Psoas muscle (tissue), 8 donors: ENCODE data around the gene HNRNPR. TPM values are rescaled to one million over a fixed set of nuclear protein-coding genes. Genes with fewer than 3 reads are reported as not detected.

Experiments
- ATAC-seq, 4 donors: fragments of 200-7000 bp; cut with Tn5 transposase; one replicate each; pipeline ENCODE4 v1.9.1; 2020; ENCODE audit warnings: moderate library complexity in 3 of 4, mild to moderate bottlenecking in 2 of 4
- DNase-seq, 2 donors: peaks; one replicate each; pipeline ENCODE4 v3.0.0-alpha.2; 2020
- H3K27ac ChIP-seq: fragments of 200-600 bp; one replicate; pipeline ENCODE4 v1.8.0; 2022
- H3K27me3 ChIP-seq, 3 donors: fragments of 200-600 bp in 1 of 3; one replicate each; pipeline versions ENCODE4 v1.6.1 to v1.8.0; 2013 to 2022; ENCODE audit warnings: low read length in 2 of 3, mild to moderate bottlenecking in 2 of 3, moderate library complexity in 1 of 3; ENCODE audit not compliant: insufficient read depth in 3 of 3
- H3K36me3 ChIP-seq, 2 donors: fragments of 200-600 bp in 1 of 2; one replicate each; pipeline versions ENCODE4 v1.6.1 to v1.8.0; 2013 to 2022; ENCODE audit warnings: low read depth in 1 of 2, mild to moderate bottlenecking in 1 of 2, moderate library complexity in 1 of 2; ENCODE audit not compliant: insufficient read depth in 1 of 2
- H3K4me1 ChIP-seq: fragments of 200-600 bp; one replicate; pipeline ENCODE4 v1.8.0; 2022
- H3K4me3 ChIP-seq: fragments of 200-600 bp; one replicate; pipeline ENCODE4 v1.8.0; 2022; ENCODE audit warnings: mild to moderate bottlenecking
- H3K9me3 ChIP-seq: fragments of 200-600 bp; one replicate; pipeline ENCODE4 v1.8.0; 2022
- CTCF ChIP-seq: fragments of 200-600 bp; IDR thresholded peaks from one replicate; pipeline ENCODE4 v1.8.0; 2022; ENCODE audit warnings: antibody characterized with exemption
- WGBS, 3 donors: extraction: QIAGEN DNeasy Blood & Tissue Kit; methylation state at CpG; one replicate each; pipeline versions ENCODE4 v1.1.6 to v1.1.7; 2013; 5-methylcytosine and 5-hydroxymethylcytosine counted together
- intact Hi-C, 2 donors: fragments of 100-400 bp; cut with DNase I; formaldehyde crosslinking; loops; one replicate each; pipeline versions ENCODE4 v1.11.0 to v1.14.2; 2022
- long read RNA-seq, 2 donors: library from polyadenylated mRNA; unstranded; transcript quantifications; one replicate each; pipeline ENCODE4 v2.0.0, GENCODE V29; 2021
- polyA plus RNA-seq, 3 donors: library from polyadenylated mRNA; stranded (reverse); fragments of 200-250 nt; gene quantifications; one replicate each; pipeline ENCODE4 v1.2.3, GENCODE V29; 2013
- total RNA-seq, 4 donors: library from RNA; stranded (reverse); fragmentation: NEBNext Ultra II Directional in 2 of 4; extraction: Animal tissue kit (Norgen Biotek cat#: 25700) in 2 of 4; gene quantifications; one replicate each; pipeline versions ENCODE4 v1.2.1 to v1.2.4, GENCODE V29; 2021 to 2023
- donor health status: healthy with polysubstance abuse.
- donor health status: DM: no; HTN: no; CAD: no; lungs with moderate emphysema.
- donor health status: Bipolar disorder and iron deficiency.
- donor health status: healthy.
- donor health status: DM: yes; HTN: yes; CAD: no.
- donor health status: DM: no; HTN: no; CAD: no.
- donor health status: DM: no; HTN: no; CAD: no.
- donor health status: DM: yes; HTN: yes; CAD: no.

The HNRNPR gene
- total RNA-seq: 10 to 100 TPM; 39.8 to 81.0 (median 71.4) TPM
- 100 to 1,000 TPM in 1 of 3 donors, 10 to 100 TPM in 2; 46.3 to 107 (median 94.0) TPM for polyA plus RNA-seq
- long read RNA-seq, donor 1, full-length matches to known transcripts: 38 of 95 reads
- long read RNA-seq, donor 1, partial matches to known transcripts: 13 of 95 reads
- long read RNA-seq, donor 1, other reads (novel, unspliced or antisense): 44 of 95 reads
- long read RNA-seq, donor 2, full-length matches to known transcripts: 51 of 177 reads
- long read RNA-seq, donor 2, partial matches to known transcripts: 11 of 177 reads
- long read RNA-seq, donor 2, other reads (novel, unspliced or antisense): 115 of 177 reads

- ATAC-seq (peak; percentile 96 to 98 (median 96)), DNase-seq (peak; percentile 100)
- TF ChIP-seq CTCF: peak; percentile 9
- Histone ChIP-seq H3K27me3 (no peaks in the 10 kb centered on the region), H3K36me3 (no peaks in the 10 kb centered on the region), H3K4me3 (peak within 1 kb of the TSS; percentile 91), H3K9me3 (no peaks in the 10 kb centered on the region), H3K27ac (peak within 1 kb of the TSS; percentile 97), H3K4me1 (peaks cover 36% of the 10 kb centered on the region)
- WGBS, 3 donors: 0 to 1% (median 0%) methylated on average over 61 to 87 of the region's 87 CpGs
- intact Hi-C loops: loop anchor here (1.0 to 10.0 kb wide), 4 partner anchors 24 to 140 kb away; partner anchors contain the start of genes ASAP3 (in 1 of the 2) and ZNF436 (in 1 of the 2)
These were observed at the start of gene HNRNPR for GRCh38 chr1:23344111-23344986. HNRNPR (minus strand) TSS chr1:23344284; CDS start chr1:23341008, 3,276 bp downstream.

GRCh38 chr1:23393706-23394105, 49.6 kb upstream of the HNRNPR start:
- intact Hi-C loops: no loop called here
- Histone ChIP-seq H3K4me3 (no peak overlapping the region), H3K4me1 (peaks cover 24% of the 10 kb centered on the region), H3K27me3 (no peaks in the 10 kb centered on the region), H3K27ac (peak overlapping the region; percentile 67), H3K9me3 (no peaks in the 10 kb centered on the region), H3K36me3 (peaks cover 0 to 44% of the 10 kb centered on the region in 2 donors)
- DNase-seq (peak; percentile 74 to 75), ATAC-seq (peak in 3 of 4 donors; percentile 50 to 57 (median 53))
- TF ChIP-seq CTCF: no peak
- WGBS, 3 donors: 84 to 93% (median 86%) methylated on average over 15 of the region's 15 CpGs

GRCh38 chr1:23392125-23392855, 48.2 kb upstream of the HNRNPR start:
- H3K9me3 ChIP-seq: no peaks in the 10 kb centered on the region
- H3K27me3 ChIP-seq: no peaks in the 10 kb centered on the region
- no peak overlapping the region for H3K27ac ChIP-seq
- peaks cover 0 to 45% of the 10 kb centered on the region in 2 donors for H3K36me3 ChIP-seq
- H3K4me1 ChIP-seq: peaks cover 12% of the 10 kb centered on the region
- ATAC-seq (peak in 1 of 4 donors; percentile 26), DNase-seq (no peak)
- no peak overlapping the region for H3K4me3 ChIP-seq
- TF ChIP-seq CTCF: no peak
- intact Hi-C loops: no loop called here
- WGBS, 3 donors: 75 to 87% (median 84%) methylated on average over 2 of the region's 2 CpGs

- WGBS, 3 donors: 48 to 67% (median 49%) methylated on average over 9 of the region's 9 CpGs
- no peak overlapping the region for H3K4me3 ChIP-seq
- TF ChIP-seq CTCF: no peak
- H3K36me3 ChIP-seq: peaks cover 0 to 42% of the 10 kb centered on the region in 2 donors
- intact Hi-C loops: no loop called here
- ATAC-seq: no peak
- H3K27ac ChIP-seq: no peak overlapping the region
- peaks cover 5% of the 10 kb centered on the region for H3K4me1 ChIP-seq
- H3K27me3 ChIP-seq: no peaks in the 10 kb centered on the region
- no peaks in the 10 kb centered on the region for H3K9me3 ChIP-seq
- peak in 1 of 2 donors; percentile 15 for DNase-seq
These were observed 45.8 kb upstream of the HNRNPR start for GRCh38 chr1:23389837-23390321.
